ENCODE measurements around the gene CHPF2. TPM values are rescaled to one million over a fixed set of nuclear protein-coding genes. Genes with fewer than 3 reads are reported as not detected.
A peak's percentile ranks its signal among the peaks of the same experiment; 100 is the strongest.

Gene CHPF2
- total RNA-seq, 1 donor from 2014 or later: 89.5 TPM

DNA sequence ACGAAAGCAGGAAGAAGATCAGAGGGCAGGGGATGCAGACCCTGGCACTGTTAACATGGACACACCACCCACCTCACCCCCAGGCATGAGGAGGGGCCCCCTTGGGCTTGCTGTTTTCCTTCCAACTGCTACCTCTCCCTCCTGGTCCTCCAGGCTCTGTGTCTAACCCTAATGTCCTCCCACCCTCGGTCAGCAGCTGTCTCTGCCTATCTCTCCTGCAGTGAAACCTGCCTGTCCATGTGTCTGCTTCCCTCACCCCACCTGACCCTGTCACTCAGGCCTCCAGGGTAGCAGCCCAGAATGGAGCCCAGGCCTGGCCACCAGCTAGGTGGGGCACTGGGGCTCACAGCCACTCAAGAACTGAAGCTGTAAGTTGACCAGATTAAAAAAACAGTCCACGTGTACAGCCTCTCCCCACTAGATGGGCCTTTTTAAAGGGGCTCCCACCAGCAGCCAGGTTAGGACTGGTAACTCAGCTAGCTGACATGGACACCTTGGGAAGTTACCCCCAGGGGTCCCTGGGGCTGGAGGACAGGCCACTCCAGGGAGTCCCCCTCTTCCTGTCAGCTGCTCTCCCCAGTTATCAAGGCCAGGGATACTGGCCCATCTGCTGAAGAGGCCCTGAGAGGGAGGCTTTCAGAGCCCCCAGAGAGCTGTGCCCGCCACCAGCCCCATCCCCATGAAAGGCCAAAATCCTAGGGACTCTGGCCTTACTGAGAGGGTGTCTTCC lies 14.7 kb downstream of the CHPF2 start:
- TF ChIP-seq CTCF (IDR thresholded peaks at IDR 0.05): no peak
- Mint-ChIP-seq H3K4me3 (ENCODE audit: unreplicated experiment) (peak overlapping the region; percentile 100), H3K27ac (ENCODE audit: unreplicated experiment) (peak overlapping the region; percentile 99), H3K27me3 (ENCODE audit: unreplicated experiment) (no peaks in the 10 kb centered on the region), H3K4me1 (ENCODE audit: unreplicated experiment) (peaks cover 60% of the 10 kb centered on the region), H3K9me3 (ENCODE audit: unreplicated experiment) (no peaks in the 10 kb centered on the region), H3K36me3 (ENCODE audit: unreplicated experiment) (no peaks in the 10 kb centered on the region)
- DNase-seq (ENCODE audit: extremely low spot score, unreplicated experiment): no peak

GRCh38 chr7:151247611-151248345 lies 15.5 kb downstream of the CHPF2 start:
- H3K27me3 Mint-ChIP-seq (ENCODE audit: unreplicated experiment): no peaks in the 10 kb centered on the region
- H3K36me3 Mint-ChIP-seq (ENCODE audit: unreplicated experiment): no peaks in the 10 kb centered on the region
- H3K9me3 Mint-ChIP-seq (ENCODE audit: unreplicated experiment): no peaks in the 10 kb centered on the region
- H3K4me1 Mint-ChIP-seq (ENCODE audit: unreplicated experiment): peaks cover 66% of the 10 kb centered on the region
- TF ChIP-seq CTCF (IDR thresholded peaks at IDR 0.05): no peak
- DNase-seq (ENCODE audit: extremely low spot score, unreplicated experiment): no peak
- H3K4me3 Mint-ChIP-seq (ENCODE audit: unreplicated experiment): peak overlapping the region; percentile 100
- H3K27ac Mint-ChIP-seq (ENCODE audit: unreplicated experiment): peak overlapping the region; percentile 99

DNA sequence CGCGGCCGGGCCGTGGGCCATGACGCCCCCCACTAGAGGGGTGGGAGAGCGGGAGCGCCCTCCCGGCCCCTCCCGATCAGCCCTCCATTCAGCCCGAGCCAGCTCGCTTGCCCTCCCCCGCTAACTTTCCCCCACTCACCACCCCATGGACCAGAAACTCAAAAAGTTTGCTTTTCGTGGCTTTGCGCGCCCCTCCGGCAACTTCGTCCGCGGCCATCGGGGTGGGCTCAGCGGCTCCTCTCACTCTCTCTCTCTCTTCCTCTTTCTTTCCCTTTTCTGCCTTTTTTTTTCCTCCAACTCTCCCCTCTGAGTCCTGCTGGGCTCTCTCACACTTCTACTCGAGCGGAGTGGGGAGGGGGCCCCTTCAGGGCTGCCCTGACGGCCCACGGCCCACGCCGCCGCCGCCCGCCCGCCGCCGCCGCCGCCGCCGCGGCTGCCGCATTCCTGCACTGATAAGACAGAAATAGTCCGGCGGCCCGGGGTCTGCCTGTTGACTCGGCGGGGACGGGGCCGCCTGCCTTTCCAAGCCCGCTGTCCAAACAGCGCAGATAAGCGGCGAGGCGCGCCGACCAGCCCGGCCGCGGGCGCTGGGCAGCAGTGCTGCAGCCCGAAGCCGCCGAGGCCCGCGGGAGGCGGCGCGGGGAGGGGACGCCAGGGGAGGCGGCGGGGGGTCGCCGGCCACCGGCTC lies 16.2 kb downstream of the CHPF2 start, which contains the start of gene SMARCD3:
Gene SMARCD3 (minus strand): TSS at position 349 of the 688 bp plus-strand sequence. CDS start 132 bp downstream, at position 217.
- Mint-ChIP-seq H3K9me3 (ENCODE audit: unreplicated experiment) (no peaks in the 10 kb centered on the region), H3K4me3 (ENCODE audit: unreplicated experiment) (peak within 1 kb of the TSS; percentile 100), H3K27ac (ENCODE audit: unreplicated experiment) (peak within 1 kb of the TSS; percentile 100), H3K27me3 (ENCODE audit: unreplicated experiment) (no peaks in the 10 kb centered on the region), H3K36me3 (ENCODE audit: unreplicated experiment) (no peaks in the 10 kb centered on the region), H3K4me1 (ENCODE audit: unreplicated experiment) (peaks cover 72% of the 10 kb centered on the region)
- DNase-seq (ENCODE audit: extremely low spot score, unreplicated experiment): no peak
- TF ChIP-seq CTCF (IDR thresholded peaks at IDR 0.05): no peak

GRCh38 chr7:151249034-151249731 lies 16.9 kb downstream of the CHPF2 start:
- Mint-ChIP-seq H3K27ac (ENCODE audit: unreplicated experiment) (peak overlapping the region; percentile 100), H3K9me3 (ENCODE audit: unreplicated experiment) (no peaks in the 10 kb centered on the region), H3K36me3 (ENCODE audit: unreplicated experiment) (no peaks in the 10 kb centered on the region), H3K4me3 (ENCODE audit: unreplicated experiment) (peak overlapping the region; percentile 82), H3K27me3 (ENCODE audit: unreplicated experiment) (no peaks in the 10 kb centered on the region), H3K4me1 (ENCODE audit: unreplicated experiment) (peaks cover 72% of the 10 kb centered on the region)
- peak; percentile 92 for DNase-seq (ENCODE audit: extremely low spot score, unreplicated experiment)
- TF ChIP-seq CTCF (IDR thresholded peaks at IDR 0.05): no peak
